PC-3 (cell line): Measurements from ENCODE around the gene PYROXD2.

Experiments used
- EZH2 ChIP-seq: fragments of 300-600 bp; sonication (generic); IDR thresholded peaks from one replicate; pipeline ENCODE4 v1.6.1; 2017; ENCODE audit warnings: antibody characterized with exemption, mild to moderate bottlenecking, low read length; ENCODE audit not compliant: unreplicated experiment
- EZH2phosphoT487 ChIP-seq: fragments of 300-600 bp; sonication (generic); IDR thresholded peaks from 2 replicates; pipeline ENCODE4 v1.6.1; 2018; ENCODE audit warnings: mild to moderate bottlenecking, antibody characterized with exemption, low read length, borderline replicate concordance
- TF ChIP-seq, protein P1 (sequence below): fragments of 300-600 bp; sonication (generic); conservative IDR thresholded peaks from 2 replicates; pipeline ENCODE4 v1.5.1; 2017; ENCODE audit warnings: antibody characterized with exemption, low read depth, mild to moderate bottlenecking, low read length

DNA sequence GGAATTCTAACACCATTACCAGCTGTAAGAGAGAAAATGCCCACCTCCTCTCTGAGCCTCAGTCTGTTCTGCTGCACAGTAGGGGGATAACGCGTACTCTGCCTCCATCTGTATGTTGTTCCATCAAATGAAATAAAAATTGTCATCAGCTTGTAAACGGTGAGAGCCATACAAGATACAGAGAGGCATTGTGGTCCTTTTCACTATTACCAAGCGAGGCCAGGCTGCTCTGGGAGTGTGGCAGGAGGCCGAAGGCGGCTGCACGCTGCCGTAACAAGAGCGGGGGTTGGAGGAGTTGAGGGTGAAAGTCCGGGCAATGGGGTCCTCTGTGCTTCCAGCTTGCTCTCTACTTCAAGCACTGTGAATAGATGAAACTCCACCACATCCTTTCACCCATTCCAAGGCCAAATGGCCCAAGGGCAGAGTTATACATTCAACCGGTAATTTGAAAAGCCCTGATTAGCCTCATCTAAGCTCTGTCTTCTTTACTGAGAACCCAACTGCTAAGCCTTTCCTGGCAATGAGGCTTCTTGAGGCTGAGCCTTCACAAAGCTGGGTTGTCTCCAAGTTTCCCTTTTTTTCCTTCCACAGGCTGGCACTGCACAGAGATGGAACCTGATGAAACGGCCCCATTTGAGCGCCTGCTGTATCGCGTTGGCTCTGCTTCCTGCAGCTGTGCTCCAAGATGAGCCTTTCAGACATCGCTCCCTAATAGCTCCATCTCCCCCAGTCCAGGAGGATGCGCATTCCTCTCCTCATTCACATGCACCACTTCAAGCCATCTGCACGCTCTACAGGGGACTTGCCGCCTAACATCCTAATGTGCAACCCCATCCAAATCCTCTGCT lies 47.2 kb downstream of the PYROXD2 start:
- TF ChIP-seq, protein P1, sequence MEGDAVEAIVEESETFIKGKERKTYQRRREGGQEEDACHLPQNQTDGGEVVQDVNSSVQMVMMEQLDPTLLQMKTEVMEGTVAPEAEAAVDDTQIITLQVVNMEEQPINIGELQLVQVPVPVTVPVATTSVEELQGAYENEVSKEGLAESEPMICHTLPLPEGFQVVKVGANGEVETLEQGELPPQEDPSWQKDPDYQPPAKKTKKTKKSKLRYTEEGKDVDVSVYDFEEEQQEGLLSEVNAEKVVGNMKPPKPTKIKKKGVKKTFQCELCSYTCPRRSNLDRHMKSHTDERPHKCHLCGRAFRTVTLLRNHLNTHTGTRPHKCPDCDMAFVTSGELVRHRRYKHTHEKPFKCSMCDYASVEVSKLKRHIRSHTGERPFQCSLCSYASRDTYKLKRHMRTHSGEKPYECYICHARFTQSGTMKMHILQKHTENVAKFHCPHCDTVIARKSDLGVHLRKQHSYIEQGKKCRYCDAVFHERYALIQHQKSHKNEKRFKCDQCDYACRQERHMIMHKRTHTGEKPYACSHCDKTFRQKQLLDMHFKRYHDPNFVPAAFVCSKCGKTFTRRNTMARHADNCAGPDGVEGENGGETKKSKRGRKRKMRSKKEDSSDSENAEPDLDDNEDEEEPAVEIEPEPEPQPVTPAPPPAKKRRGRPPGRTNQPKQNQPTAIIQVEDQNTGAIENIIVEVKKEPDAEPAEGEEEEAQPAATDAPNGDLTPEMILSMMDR, result no peak
- TF ChIP-seq EZH2 (no peak), EZH2phosphoT487 (no peak)
